ENCODE data around the gene ATR.

DNA sequence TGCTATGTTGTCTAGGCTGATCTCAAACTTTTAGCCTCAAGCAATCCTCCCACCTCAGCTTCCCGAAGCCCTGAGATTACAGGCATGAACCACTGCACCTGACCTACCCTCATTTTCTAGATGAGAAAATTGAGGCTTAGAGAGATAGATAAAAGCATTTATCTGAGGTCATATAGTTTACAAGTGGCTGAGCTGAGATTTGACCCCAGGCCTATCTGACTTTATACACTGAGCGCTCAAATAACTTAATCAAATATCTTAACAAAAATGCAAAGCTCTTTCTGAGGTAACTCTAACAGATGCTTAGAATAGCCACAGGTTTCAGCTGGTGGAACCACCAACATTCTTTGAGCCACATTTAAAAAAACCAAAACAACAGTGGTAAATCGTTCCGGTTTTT is 23.2 kb upstream of the ATR start:
- TF ChIP-seq, protein P1, sequence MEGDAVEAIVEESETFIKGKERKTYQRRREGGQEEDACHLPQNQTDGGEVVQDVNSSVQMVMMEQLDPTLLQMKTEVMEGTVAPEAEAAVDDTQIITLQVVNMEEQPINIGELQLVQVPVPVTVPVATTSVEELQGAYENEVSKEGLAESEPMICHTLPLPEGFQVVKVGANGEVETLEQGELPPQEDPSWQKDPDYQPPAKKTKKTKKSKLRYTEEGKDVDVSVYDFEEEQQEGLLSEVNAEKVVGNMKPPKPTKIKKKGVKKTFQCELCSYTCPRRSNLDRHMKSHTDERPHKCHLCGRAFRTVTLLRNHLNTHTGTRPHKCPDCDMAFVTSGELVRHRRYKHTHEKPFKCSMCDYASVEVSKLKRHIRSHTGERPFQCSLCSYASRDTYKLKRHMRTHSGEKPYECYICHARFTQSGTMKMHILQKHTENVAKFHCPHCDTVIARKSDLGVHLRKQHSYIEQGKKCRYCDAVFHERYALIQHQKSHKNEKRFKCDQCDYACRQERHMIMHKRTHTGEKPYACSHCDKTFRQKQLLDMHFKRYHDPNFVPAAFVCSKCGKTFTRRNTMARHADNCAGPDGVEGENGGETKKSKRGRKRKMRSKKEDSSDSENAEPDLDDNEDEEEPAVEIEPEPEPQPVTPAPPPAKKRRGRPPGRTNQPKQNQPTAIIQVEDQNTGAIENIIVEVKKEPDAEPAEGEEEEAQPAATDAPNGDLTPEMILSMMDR (IDR thresholded peaks at IDR 0.05), result no peak
- TF ChIP-seq POLR2A (IDR thresholded peaks at IDR 0.05; ENCODE audit: low read depth) (no peak), POLR2AphosphoS5 (IDR thresholded peaks at IDR 0.05) (no peak), EP300 (IDR thresholded peaks at IDR 0.05) (no peak)

All from esophagus muscularis mucosa (tissue), 4 donors.